Measurements from ENCODE around the gene PPP2R5D. TPM values are rescaled to one million over a fixed set of nuclear protein-coding genes. Genes with fewer than 3 reads are reported as not detected.

Gene PPP2R5D
- total and polyA plus RNA-seq, 4 donors, result 6.7 to 13.9 (median 13.2) TPM

DNA sequence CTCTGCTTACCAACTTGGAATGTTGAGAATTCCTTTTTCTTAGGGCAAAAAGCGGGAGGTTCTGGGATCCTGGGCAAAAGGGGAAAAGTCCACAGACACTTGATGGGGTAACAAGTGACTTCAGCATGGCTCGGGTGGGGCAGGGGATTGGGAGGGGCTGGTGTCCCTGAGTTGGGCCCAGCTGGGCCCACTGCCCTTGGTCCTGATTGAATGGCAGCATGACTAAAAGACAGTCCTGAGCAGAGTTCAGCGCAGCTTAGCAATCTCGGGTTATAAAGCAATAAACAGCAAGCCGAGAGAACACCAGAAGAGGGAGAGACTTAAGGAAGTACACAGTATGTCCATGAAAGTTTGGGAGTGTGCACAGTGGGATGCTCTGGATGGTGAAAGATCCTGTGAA is 5.6 kb downstream of the PPP2R5D start:
- H3K4me1 ChIP-seq (ENCODE audit: control insufficient read depth in 4 of 4, insufficient read depth in 4 of 4, low read length in 3 of 4), result peaks cover 0 to 12% (median 11%) of the 10 kb centered on the region in 4 donors
- no peak for DNase-seq (ENCODE audit: low spot score)
- WGBS, result 90% methylated on average over 5 of the region's 5 CpGs
- TF ChIP-seq RAD21 (IDR thresholded peaks at IDR 0.05) (no peak), RXRA (IDR thresholded peaks at IDR 0.05) (no peak), EGR1 (IDR thresholded peaks at IDR 0.05; ENCODE audit: low read depth in 2 of 2) (no peak), FOXA1 (IDR thresholded peaks at IDR 0.05) (no peak), TAF1 (conservative IDR thresholded peaks at IDR 0.05) (no peak), MAX (IDR thresholded peaks at IDR 0.05) (no peak), ATF3 (IDR thresholded peaks at IDR 0.05) (no peak), HNF4G (IDR thresholded peaks at IDR 0.05) (no peak), NR2F2 (IDR thresholded peaks at IDR 0.05) (no peak), HNF4A (conservative IDR thresholded peaks at IDR 0.05) (no peak), SP1 (IDR thresholded peaks at IDR 0.05) (no peak), JUND (IDR thresholded peaks at IDR 0.05) (no peak), ZBTB33 (IDR thresholded peaks at IDR 0.05) (no peak), FOXA2 (IDR thresholded peaks at IDR 0.05) (no peak)
- TF ChIP-seq, protein P1, sequence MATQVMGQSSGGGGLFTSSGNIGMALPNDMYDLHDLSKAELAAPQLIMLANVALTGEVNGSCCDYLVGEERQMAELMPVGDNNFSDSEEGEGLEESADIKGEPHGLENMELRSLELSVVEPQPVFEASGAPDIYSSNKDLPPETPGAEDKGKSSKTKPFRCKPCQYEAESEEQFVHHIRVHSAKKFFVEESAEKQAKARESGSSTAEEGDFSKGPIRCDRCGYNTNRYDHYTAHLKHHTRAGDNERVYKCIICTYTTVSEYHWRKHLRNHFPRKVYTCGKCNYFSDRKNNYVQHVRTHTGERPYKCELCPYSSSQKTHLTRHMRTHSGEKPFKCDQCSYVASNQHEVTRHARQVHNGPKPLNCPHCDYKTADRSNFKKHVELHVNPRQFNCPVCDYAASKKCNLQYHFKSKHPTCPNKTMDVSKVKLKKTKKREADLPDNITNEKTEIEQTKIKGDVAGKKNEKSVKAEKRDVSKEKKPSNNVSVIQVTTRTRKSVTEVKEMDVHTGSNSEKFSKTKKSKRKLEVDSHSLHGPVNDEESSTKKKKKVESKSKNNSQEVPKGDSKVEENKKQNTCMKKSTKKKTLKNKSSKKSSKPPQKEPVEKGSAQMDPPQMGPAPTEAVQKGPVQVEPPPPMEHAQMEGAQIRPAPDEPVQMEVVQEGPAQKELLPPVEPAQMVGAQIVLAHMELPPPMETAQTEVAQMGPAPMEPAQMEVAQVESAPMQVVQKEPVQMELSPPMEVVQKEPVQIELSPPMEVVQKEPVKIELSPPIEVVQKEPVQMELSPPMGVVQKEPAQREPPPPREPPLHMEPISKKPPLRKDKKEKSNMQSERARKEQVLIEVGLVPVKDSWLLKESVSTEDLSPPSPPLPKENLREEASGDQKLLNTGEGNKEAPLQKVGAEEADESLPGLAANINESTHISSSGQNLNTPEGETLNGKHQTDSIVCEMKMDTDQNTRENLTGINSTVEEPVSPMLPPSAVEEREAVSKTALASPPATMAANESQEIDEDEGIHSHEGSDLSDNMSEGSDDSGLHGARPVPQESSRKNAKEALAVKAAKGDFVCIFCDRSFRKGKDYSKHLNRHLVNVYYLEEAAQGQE (IDR thresholded peaks at IDR 0.05), result no peak
- H3K27ac ChIP-seq (ENCODE audit: low read depth in 1 of 2, low read length in 2 of 2), result no peak overlapping the region
- no peaks in the 10 kb centered on the region for H3K27me3 ChIP-seq (ENCODE audit: control insufficient read depth in 4 of 4, insufficient read depth in 4 of 4, low read length in 3 of 4)
- H3K4me3 ChIP-seq (ENCODE audit: low read depth in 1 of 3, low read length in 3 of 3), result no peak overlapping the region
- peaks cover 3 to 14% (median 12%) of the 10 kb centered on the region in 4 donors for H3K36me3 ChIP-seq (ENCODE audit: control insufficient read depth in 4 of 4, insufficient read depth in 3 of 4, low read depth in 1 of 4, low read length in 3 of 4)
- no peak overlapping the region for H3K9ac ChIP-seq (ENCODE audit: low read depth in 1 of 2, low read length in 2 of 2)
- H3K9me3 ChIP-seq (ENCODE audit: control insufficient read depth in 4 of 4, low read length in 3 of 4), result no peaks in the 10 kb centered on the region

- Histone ChIP-seq H3K36me3 (ENCODE audit: control insufficient read depth in 4 of 4, insufficient read depth in 3 of 4, low read depth in 1 of 4, low read length in 3 of 4) (peaks cover 3 to 14% (median 12%) of the 10 kb centered on the region in 4 donors), H3K4me1 (ENCODE audit: control insufficient read depth in 4 of 4, insufficient read depth in 4 of 4, low read length in 3 of 4) (no peaks in the 10 kb centered on the region), H3K27me3 (ENCODE audit: control insufficient read depth in 4 of 4, insufficient read depth in 4 of 4, low read length in 3 of 4) (no peaks in the 10 kb centered on the region), H3K9ac (ENCODE audit: low read depth in 1 of 2, low read length in 2 of 2) (no peak overlapping the region), H3K27ac (ENCODE audit: low read depth in 1 of 2, low read length in 2 of 2) (no peak overlapping the region), H3K4me3 (ENCODE audit: low read depth in 1 of 3, low read length in 3 of 3) (no peak overlapping the region), H3K9me3 (ENCODE audit: control insufficient read depth in 4 of 4, low read length in 3 of 4) (no peaks in the 10 kb centered on the region)
- 94% methylated on average over 2 of the region's 2 CpGs for WGBS
- DNase-seq (ENCODE audit: low spot score), result no peak
- TF ChIP-seq EGR1 (IDR thresholded peaks at IDR 0.05; ENCODE audit: low read depth in 2 of 2) (no peak), HNF4G (IDR thresholded peaks at IDR 0.05) (no peak), FOXA2 (IDR thresholded peaks at IDR 0.05) (no peak), ATF3 (IDR thresholded peaks at IDR 0.05) (no peak), FOXA1 (IDR thresholded peaks at IDR 0.05) (no peak), RXRA (IDR thresholded peaks at IDR 0.05) (no peak), JUND (IDR thresholded peaks at IDR 0.05) (no peak), ZBTB33 (IDR thresholded peaks at IDR 0.05) (no peak), YY1 (IDR thresholded peaks at IDR 0.05) (no peak), NR2F2 (IDR thresholded peaks at IDR 0.05) (no peak), GABPA (IDR thresholded peaks at IDR 0.05 in 1 of 2, conservative IDR thresholded peaks at IDR 0.05 in 1 of 2) (no peak), SP1 (IDR thresholded peaks at IDR 0.05) (no peak), HNF4A (conservative IDR thresholded peaks at IDR 0.05) (no peak)
- TF ChIP-seq, protein P2, sequence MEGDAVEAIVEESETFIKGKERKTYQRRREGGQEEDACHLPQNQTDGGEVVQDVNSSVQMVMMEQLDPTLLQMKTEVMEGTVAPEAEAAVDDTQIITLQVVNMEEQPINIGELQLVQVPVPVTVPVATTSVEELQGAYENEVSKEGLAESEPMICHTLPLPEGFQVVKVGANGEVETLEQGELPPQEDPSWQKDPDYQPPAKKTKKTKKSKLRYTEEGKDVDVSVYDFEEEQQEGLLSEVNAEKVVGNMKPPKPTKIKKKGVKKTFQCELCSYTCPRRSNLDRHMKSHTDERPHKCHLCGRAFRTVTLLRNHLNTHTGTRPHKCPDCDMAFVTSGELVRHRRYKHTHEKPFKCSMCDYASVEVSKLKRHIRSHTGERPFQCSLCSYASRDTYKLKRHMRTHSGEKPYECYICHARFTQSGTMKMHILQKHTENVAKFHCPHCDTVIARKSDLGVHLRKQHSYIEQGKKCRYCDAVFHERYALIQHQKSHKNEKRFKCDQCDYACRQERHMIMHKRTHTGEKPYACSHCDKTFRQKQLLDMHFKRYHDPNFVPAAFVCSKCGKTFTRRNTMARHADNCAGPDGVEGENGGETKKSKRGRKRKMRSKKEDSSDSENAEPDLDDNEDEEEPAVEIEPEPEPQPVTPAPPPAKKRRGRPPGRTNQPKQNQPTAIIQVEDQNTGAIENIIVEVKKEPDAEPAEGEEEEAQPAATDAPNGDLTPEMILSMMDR (IDR thresholded peaks at IDR 0.05; ENCODE audit: low read depth, low read length, missing input control), result no peak
Measured at GRCh38 chr6:42993445-42993844, 9.1 kb downstream of the PPP2R5D start.
